ENCODE measurements around the gene APOBEC2. TPM values are rescaled to one million over a fixed set of nuclear protein-coding genes. Genes with fewer than 3 reads are reported as not detected.
"Not testable (repeated sequence)": the region's sequence is repeated elsewhere in the genome, so short reads cannot be mapped to it uniquely, and the experiment has no call there.

The APOBEC2 gene
- total RNA-seq, 1 donor from 2014 or later = not detected

- Histone ChIP-seq H3K27me3 (ENCODE audit: control insufficient read depth, insufficient read depth, low read length) (peaks cover 2% of the 10 kb centered on the region), H3K36me3 (ENCODE audit: control insufficient read depth, insufficient read depth, low read length) (no peaks in the 10 kb centered on the region), H3K4me3 (ENCODE audit: low read depth, low read length) (no peak overlapping the region)
- DNase-seq (ENCODE audit: low read depth) (no peak), FAIRE-seq (no peak)
- TF ChIP-seq, protein P1, sequence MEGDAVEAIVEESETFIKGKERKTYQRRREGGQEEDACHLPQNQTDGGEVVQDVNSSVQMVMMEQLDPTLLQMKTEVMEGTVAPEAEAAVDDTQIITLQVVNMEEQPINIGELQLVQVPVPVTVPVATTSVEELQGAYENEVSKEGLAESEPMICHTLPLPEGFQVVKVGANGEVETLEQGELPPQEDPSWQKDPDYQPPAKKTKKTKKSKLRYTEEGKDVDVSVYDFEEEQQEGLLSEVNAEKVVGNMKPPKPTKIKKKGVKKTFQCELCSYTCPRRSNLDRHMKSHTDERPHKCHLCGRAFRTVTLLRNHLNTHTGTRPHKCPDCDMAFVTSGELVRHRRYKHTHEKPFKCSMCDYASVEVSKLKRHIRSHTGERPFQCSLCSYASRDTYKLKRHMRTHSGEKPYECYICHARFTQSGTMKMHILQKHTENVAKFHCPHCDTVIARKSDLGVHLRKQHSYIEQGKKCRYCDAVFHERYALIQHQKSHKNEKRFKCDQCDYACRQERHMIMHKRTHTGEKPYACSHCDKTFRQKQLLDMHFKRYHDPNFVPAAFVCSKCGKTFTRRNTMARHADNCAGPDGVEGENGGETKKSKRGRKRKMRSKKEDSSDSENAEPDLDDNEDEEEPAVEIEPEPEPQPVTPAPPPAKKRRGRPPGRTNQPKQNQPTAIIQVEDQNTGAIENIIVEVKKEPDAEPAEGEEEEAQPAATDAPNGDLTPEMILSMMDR (IDR thresholded peaks at IDR 0.05; ENCODE audit: insufficient read depth, low read length, severe bottlenecking) = no peak
These were observed 39.4 kb upstream of the APOBEC2 start for GRCh38 chr6:41013466-41014153.

DNA sequence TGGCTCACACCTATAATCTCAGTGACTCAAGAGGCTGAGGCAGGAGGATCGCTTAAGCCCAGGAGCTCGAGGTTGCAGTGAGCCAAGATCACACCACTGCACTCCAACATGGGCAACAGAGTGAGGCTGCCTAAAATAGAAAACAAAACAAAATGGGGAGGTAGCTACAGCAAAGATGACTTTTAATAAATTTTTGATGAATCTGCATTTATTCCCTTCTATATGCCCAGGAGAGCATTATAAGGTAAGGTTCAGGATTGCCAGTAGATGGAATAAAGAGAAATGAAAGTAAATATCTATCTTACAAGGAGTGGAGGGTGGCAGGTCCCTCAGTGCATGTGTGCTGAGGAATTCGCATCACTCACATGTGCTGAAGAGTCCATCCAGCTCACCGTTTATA is 38.2 kb upstream of the APOBEC2 start:
- Histone ChIP-seq H3K4me3 (ENCODE audit: low read depth, low read length) (no peak overlapping the region), H3K27me3 (ENCODE audit: control insufficient read depth, insufficient read depth, low read length) (no peaks in the 10 kb centered on the region), H3K36me3 (ENCODE audit: control insufficient read depth, insufficient read depth, low read length) (no peaks in the 10 kb centered on the region)
- no peak for FAIRE-seq
- no peak for DNase-seq (ENCODE audit: low read depth)
- TF ChIP-seq, protein P1 (IDR thresholded peaks at IDR 0.05; ENCODE audit: insufficient read depth, low read length, severe bottlenecking) = no peak

DNA sequence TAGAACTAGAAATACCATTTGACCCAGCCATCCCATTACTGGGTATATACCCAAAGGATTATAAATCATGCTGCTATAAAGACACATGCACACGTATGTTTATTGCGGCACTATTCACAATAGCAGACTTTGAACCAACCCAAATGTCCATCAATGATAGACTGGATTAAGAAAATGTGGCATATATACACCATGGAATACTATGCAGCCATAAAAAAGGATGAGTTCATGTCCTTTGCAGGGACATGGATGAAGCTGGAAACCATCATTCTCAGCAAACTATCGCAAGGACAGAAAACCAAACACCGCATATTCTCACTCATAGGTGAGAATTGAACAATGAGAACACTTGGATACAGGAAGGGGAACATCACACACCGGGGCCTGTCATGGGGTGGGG is 37.1 kb upstream of the APOBEC2 start:
- not testable (repeated sequence) for DNase-seq (ENCODE audit: low read depth); FAIRE-seq; H3K36me3 ChIP-seq (ENCODE audit: control insufficient read depth, insufficient read depth, low read length); H3K4me3 ChIP-seq (ENCODE audit: low read depth, low read length); H3K27me3 ChIP-seq (ENCODE audit: control insufficient read depth, insufficient read depth, low read length)

DNA sequence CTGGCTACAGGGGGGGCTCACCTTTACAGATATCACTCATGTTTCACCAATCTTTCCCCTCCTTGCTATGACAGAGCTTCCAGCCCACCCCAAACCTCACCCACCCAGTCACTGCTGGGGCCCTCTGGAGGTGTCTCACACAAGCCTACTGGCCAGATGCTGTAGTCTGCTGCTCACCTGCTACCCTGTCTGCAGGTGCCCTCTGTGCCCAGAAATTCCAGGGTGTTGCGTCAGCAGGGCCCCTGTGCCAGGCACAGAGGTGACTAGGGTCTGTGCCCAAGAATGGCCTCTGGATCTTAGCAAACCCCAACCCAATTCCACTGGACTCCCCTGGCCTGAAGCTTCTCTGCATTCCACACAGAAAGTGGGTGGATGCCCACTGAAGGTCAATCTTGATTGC is 35.3 kb upstream of the APOBEC2 start:
- Histone ChIP-seq H3K27me3 (ENCODE audit: control insufficient read depth, insufficient read depth, low read length) (no peaks in the 10 kb centered on the region), H3K36me3 (ENCODE audit: control insufficient read depth, insufficient read depth, low read length) (no peaks in the 10 kb centered on the region), H3K4me3 (ENCODE audit: low read depth, low read length) (no peak overlapping the region)
- TF ChIP-seq, protein P1 (IDR thresholded peaks at IDR 0.05; ENCODE audit: insufficient read depth, low read length, severe bottlenecking) = no peak
- no peak for FAIRE-seq
- DNase-seq (ENCODE audit: low read depth) = no peak

DNA sequence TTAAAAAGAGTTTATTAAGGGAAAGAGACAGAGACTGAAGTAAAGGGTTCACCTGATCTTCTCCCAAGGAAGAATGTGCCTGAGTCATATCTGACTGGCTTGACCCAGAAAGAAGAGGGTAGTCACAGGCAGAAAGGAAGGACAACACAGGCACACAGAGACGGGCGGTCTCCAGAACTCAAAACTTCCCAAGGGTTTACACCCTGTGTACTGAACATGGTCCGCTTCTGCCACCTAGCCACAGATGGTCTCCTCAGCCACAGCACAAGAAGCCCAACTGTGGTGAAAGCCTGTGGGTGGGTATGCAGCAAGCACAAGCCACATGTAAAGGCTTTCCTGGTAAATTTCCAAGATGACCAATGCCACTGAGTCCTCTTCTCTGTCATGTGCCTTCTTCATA is 31.2 kb upstream of the APOBEC2 start:
- FAIRE-seq = no peak
- Histone ChIP-seq H3K4me3 (ENCODE audit: low read depth, low read length) (no peak overlapping the region), H3K36me3 (ENCODE audit: control insufficient read depth, insufficient read depth, low read length) (no peaks in the 10 kb centered on the region), H3K27me3 (ENCODE audit: control insufficient read depth, insufficient read depth, low read length) (no peaks in the 10 kb centered on the region)
- TF ChIP-seq, protein P1 (IDR thresholded peaks at IDR 0.05; ENCODE audit: insufficient read depth, low read length, severe bottlenecking) = peak; percentile 4
- DNase-seq (ENCODE audit: low read depth) = peak; percentile 71

GRCh38 chr6:41022294-41022693 is 30.7 kb upstream of the APOBEC2 start:
- Histone ChIP-seq H3K27me3 (ENCODE audit: control insufficient read depth, insufficient read depth, low read length) (no peaks in the 10 kb centered on the region), H3K4me3 (ENCODE audit: low read depth, low read length) (no peak overlapping the region), H3K36me3 (ENCODE audit: control insufficient read depth, insufficient read depth, low read length) (no peaks in the 10 kb centered on the region)
- FAIRE-seq = no peak
- TF ChIP-seq, protein P1 (IDR thresholded peaks at IDR 0.05; ENCODE audit: insufficient read depth, low read length, severe bottlenecking) = no peak
- peak; percentile 90 for DNase-seq (ENCODE audit: low read depth)
